H1 (cell line): Measurements from ENCODE around the gene SLC2A1. TPM values are rescaled to one million over a fixed set of nuclear protein-coding genes. Genes with fewer than 3 reads are reported as not detected.
A peak's percentile ranks its signal among the peaks of the same experiment; 100 is the strongest.

Experiments
- CTCF ChIA-PET: fragments of 300-600 bp; sonication (Branson Sonifier 250); formaldehyde crosslinking; loops from one replicate; lab custom pipeline; 2021; ENCODE audit not compliant: partially characterized antibody; lab: Charles Lee
- POLR2A ChIA-PET: fragments of 300-600 bp; sonication (Branson Sonifier 250); formaldehyde crosslinking; loops from one replicate; lab custom pipeline; 2021; ENCODE audit warnings: inconsistent platforms; ENCODE audit not compliant: partially characterized antibody; lab: Charles Lee
- DNase-seq, 2 experiments: peaks; one replicate each; pipeline versions ENCODE4 v3.0.0 to v3.0.0-alpha.2; 2010 to 2022; ENCODE audit warnings: low spot score in 2 of 2, low read depth in 1 of 2, mixed read lengths in 1 of 2
- FAIRE-seq: peaks from 2 replicates; lab custom pipeline; 2011; peaks lifted over from hg19 to GRCh38; lab: Jason Lieb, UNC
- H2AFZ ChIP-seq: 2 replicates; pipeline ENCODE4 v1.8.1; 2012; ENCODE audit warnings: low read length, inconsistent platforms
- H2AK5ac ChIP-seq: 2 replicates; pipeline ENCODE4 v1.6.1; 2013; ENCODE audit warnings: low read depth, low read length
- H2BK120ac ChIP-seq: replicated peaks from 2 replicates; pipeline ENCODE3; 2013; ENCODE audit warnings: low read depth, low read length, inconsistent platforms
- H2BK12ac ChIP-seq: 2 replicates; pipeline ENCODE4 v1.6.1; 2013; ENCODE audit warnings: low read depth, low read length
- H2BK15ac ChIP-seq: 2 replicates; pipeline ENCODE4 v1.6.1; 2013; ENCODE audit warnings: low read length
- H2BK20ac ChIP-seq: 2 replicates; pipeline ENCODE4 v1.6.1; 2013; ENCODE audit warnings: low read length
- H2BK5ac ChIP-seq: 2 replicates; pipeline ENCODE4 v1.6.1; 2013; ENCODE audit warnings: low read depth, low read length
- H3K14ac ChIP-seq: 2 replicates; pipeline ENCODE4 v1.6.1; 2013; ENCODE audit warnings: inconsistent platforms; ENCODE audit not compliant: insufficient read length
- H3K18ac ChIP-seq: 2 replicates; pipeline ENCODE4 v1.6.1; 2013; ENCODE audit warnings: low read length; ENCODE audit errors: extremely low read depth
- H3K23ac ChIP-seq: 2 replicates; pipeline ENCODE4 v1.6.1; 2013; ENCODE audit warnings: inconsistent platforms; ENCODE audit not compliant: insufficient read length
- H3K23me2 ChIP-seq: 2 replicates; pipeline ENCODE4 v1.6.1; 2013; ENCODE audit warnings: low read depth, low read length
- H3K27ac ChIP-seq: 2 replicates; pipeline ENCODE4 v1.6.1; 2011; ENCODE audit warnings: low read depth, low read length, inconsistent platforms
- H3K27me3 ChIP-seq, 4 experiments: replicated peaks in 1 of 4; 1 replicate in 1 of 4; 2 replicates in 3 of 4; pipeline versions ENCODE4 v1.6.1 to v1.8.1; 2011 to 2013; ENCODE audit warnings: low read length in 3 of 4, mild to moderate bottlenecking in 3 of 4, inconsistent platforms in 2 of 4, mixed read lengths in 2 of 4, moderate library complexity in 1 of 4; ENCODE audit not compliant: control insufficient read depth in 3 of 4, insufficient read depth in 3 of 4; ENCODE audit errors: extremely low read depth in 1 of 4
- H3K36me3 ChIP-seq, 4 experiments: 2 replicates each; pipeline versions ENCODE4 v1.6.1 to v1.8.1; 2011 to 2013; ENCODE audit warnings: mild to moderate bottlenecking in 4 of 4, low read length in 3 of 4, moderate library complexity in 2 of 4, control low read depth in 1 of 4, inconsistent platforms in 1 of 4; ENCODE audit not compliant: insufficient read depth in 4 of 4, control insufficient read depth in 2 of 4
- H3K4ac ChIP-seq: replicated peaks from 2 replicates; pipeline ENCODE3; 2013; ENCODE audit warnings: low read length, low read depth, mixed read lengths, inconsistent platforms; ENCODE audit not compliant: insufficient read length
- H3K4me1 ChIP-seq, 4 experiments: replicated peaks in 1 of 4; 1 replicate in 1 of 4; 2 replicates in 3 of 4; pipeline versions ENCODE4 v1.6.1 to v1.8.1; 2011 to 2013; ENCODE audit warnings: low read length in 3 of 4, inconsistent platforms in 2 of 4, mixed read lengths in 1 of 4; ENCODE audit not compliant: insufficient read depth in 4 of 4, control insufficient read depth in 3 of 4
- H3K4me2 ChIP-seq, 2 experiments: 2 replicates each; pipeline versions ENCODE4 v1.6.1 to v1.8.1; 2011 to 2013; ENCODE audit warnings: low read depth in 2 of 2, low read length in 2 of 2, control low read depth in 1 of 2, inconsistent platforms in 1 of 2, mild to moderate bottlenecking in 1 of 2; ENCODE audit not compliant: insufficient read depth in 1 of 2
- H3K4me3 ChIP-seq, 4 experiments: fragments of 200-600, 300-600 bp in 1 of 4; sonication (generic), shearing (Covaris generic), sonication (Bioruptor Twin) in 1 of 4; 2 replicates each; pipeline versions ENCODE4 v1.5.1 to v1.8.1; 2011 to 2016; ENCODE audit warnings: low read length in 4 of 4, low read depth in 3 of 4, control low read depth in 2 of 4, inconsistent platforms in 2 of 4, mild to moderate bottlenecking in 2 of 4, mixed read lengths in 1 of 4, moderate library complexity in 1 of 4; ENCODE audit not compliant: insufficient read depth in 2 of 4; ENCODE audit errors: extremely low read depth in 1 of 4
- H3K56ac ChIP-seq: replicated peaks from 2 replicates; pipeline ENCODE3; 2013; ENCODE audit warnings: low read depth, mild to moderate bottlenecking, mixed read lengths, low read length, inconsistent platforms; ENCODE audit not compliant: insufficient read length
- H3K79me1 ChIP-seq: 2 replicates; pipeline ENCODE4 v1.6.1; 2013; ENCODE audit warnings: low read depth, low read length, control low read depth
- H3K79me2 ChIP-seq, 2 experiments: 2 replicates each; pipeline versions ENCODE4 v1.6.1 to v1.8.1; 2012 to 2013; ENCODE audit warnings: low read length in 2 of 2, mild to moderate bottlenecking in 2 of 2, inconsistent platforms in 1 of 2; ENCODE audit not compliant: insufficient read depth in 2 of 2, control insufficient read depth in 1 of 2
- H3K9ac ChIP-seq, 4 experiments: replicated peaks in 1 of 4; 1 replicate in 1 of 4; 2 replicates in 3 of 4; pipeline versions ENCODE4 v1.6.1 to v1.8.1; 2011 to 2013; ENCODE audit warnings: low read depth in 3 of 4, low read length in 3 of 4, control low read depth in 2 of 4, mild to moderate bottlenecking in 2 of 4, moderate library complexity in 2 of 4, inconsistent platforms in 1 of 4; ENCODE audit errors: extremely low read depth in 1 of 4
- H3K9me3 ChIP-seq, 2 experiments: 2 replicates each; pipeline versions ENCODE4 v1.6.1 to v1.8.1; 2012 to 2013; ENCODE audit warnings: mild to moderate bottlenecking in 2 of 2, moderate library complexity in 2 of 2, control low read depth in 1 of 2, inconsistent platforms in 1 of 2, low read depth in 1 of 2, low read length in 1 of 2, mixed read lengths in 1 of 2; ENCODE audit not compliant: insufficient read depth in 2 of 2
- H4K20me1 ChIP-seq, 2 experiments: replicated peaks in 1 of 2; 2 replicates each; pipeline versions ENCODE3 to v1.8.1; 2011 to 2013; ENCODE audit warnings: inconsistent platforms in 2 of 2, low read length in 2 of 2, mild to moderate bottlenecking in 1 of 2; ENCODE audit not compliant: insufficient read depth in 2 of 2, control insufficient read depth in 1 of 2
- H4K5ac ChIP-seq: 2 replicates; pipeline ENCODE4 v1.6.1; 2013; ENCODE audit warnings: low read length, low read depth, mixed read lengths, inconsistent platforms; ENCODE audit not compliant: insufficient read length
- H4K8ac ChIP-seq: 2 replicates; pipeline ENCODE4 v1.8.0; 2013; ENCODE audit warnings: mild to moderate bottlenecking, moderate library complexity, low read length, inconsistent platforms; ENCODE audit not compliant: insufficient read depth; ENCODE audit errors: extremely low read depth
- H4K91ac ChIP-seq: replicated peaks from 2 replicates; pipeline ENCODE3; 2013; ENCODE audit warnings: low read length, mixed read lengths, inconsistent platforms; ENCODE audit not compliant: insufficient read length
- EZH2 ChIP-seq: fragments of 200-600 bp; sonication (generic); IDR thresholded peaks from 2 replicates; pipeline ENCODE4 v1.7.1; 2012; ENCODE audit warnings: low read depth, mild to moderate bottlenecking, moderate library complexity, low read length, inconsistent platforms; ENCODE audit not compliant: severe bottlenecking
- TAF1 ChIP-seq: IDR thresholded peaks from 2 replicates; pipeline ENCODE4 v1.6.1; 2011; ENCODE audit warnings: mild to moderate bottlenecking, low read depth, low read length
- WGBS, 2 experiments: shearing (Covaris generic) in 1 of 2; methylation state at CpG; one replicate each; pipeline versions ENCODE4 v1.1.6 to v1.1.7; 2013 to 2015; ENCODE audit warnings: low lambda C conversion rate in 2 of 2, mixed read lengths in 2 of 2, inconsistent platforms in 1 of 2, low coverage in 1 of 2, missing lambda C conversion rate in 1 of 2; ENCODE audit not compliant: insufficient replicate concordance in 2 of 2, insufficient coverage in 1 of 2, insufficient read length in 1 of 2; ENCODE audit errors: extremely low coverage in 1 of 2, missing lambda C conversion rate in 1 of 2; 5-methylcytosine and 5-hydroxymethylcytosine counted together
- polyA plus RNA-seq, 7 experiments: library from polyadenylated mRNA; depleted of rRNA in 3 of 7; stranded (reverse) in 5 of 7; unstranded in 2 of 7; fragments of >200 nt in 5 of 7; fragments of 200-250 nt in 2 of 7; gene quantifications; 1 replicate in 5 of 7; 2 replicates in 1 of 7; 4 replicates in 1 of 7; pipeline versions ENCODE4 v1.2.1 to v1.2.3, GENCODE V29; 2011 to 2013; ENCODE audit warnings: missing spikeins in 2 of 7, mixed read lengths in 2 of 7
- total RNA-seq: library from RNA; stranded (reverse); fragmentation: NEBNext Ultra II Directional; extraction: Animal tissue kit (Norgen Biotek cat#: 25700); gene quantifications from 2 replicates; pipeline ENCODE4 v1.2.1, GENCODE V29; 2021

The SLC2A1 gene
- total and polyA plus RNA-seq, 2 of the 8 experiments (the other 6 are each of a cell fraction or from before 2014, with no cell fraction given) = 230 to 308 TPM

DNA sequence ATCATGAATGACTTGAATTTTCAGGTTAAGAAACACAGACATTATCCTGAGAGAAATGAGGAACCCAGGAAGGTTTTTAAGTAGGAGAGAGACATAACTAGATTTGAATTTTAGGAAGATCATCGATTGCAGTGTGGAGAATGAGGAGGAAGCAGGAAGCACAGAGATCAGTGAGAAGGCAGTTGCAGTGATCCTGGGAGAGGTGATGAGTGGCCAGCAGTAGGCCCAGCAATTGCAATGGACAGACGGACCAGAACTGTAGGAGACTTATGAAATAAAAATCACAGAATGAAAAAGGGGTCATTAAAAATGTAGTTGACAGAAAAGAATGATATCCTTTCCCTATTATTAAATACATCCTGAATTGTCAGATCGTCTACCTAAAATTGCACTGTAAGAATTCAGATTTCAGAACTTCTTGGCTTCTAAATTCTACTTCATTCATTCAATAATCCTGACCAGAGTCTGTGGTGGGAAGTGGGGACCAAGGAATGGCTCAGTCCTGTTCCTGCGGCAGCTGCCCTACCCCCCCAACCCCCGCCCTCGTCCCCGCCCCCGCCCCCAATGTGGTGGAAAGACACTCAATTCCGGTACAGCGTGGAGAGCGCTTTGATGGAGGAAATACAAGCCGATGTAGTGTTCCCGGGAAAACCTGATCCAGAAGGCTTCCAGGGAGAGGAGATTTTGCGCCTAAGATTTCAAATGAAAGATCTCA lies 35.1 kb downstream of the SLC2A1 start:
- Histone ChIP-seq H3K4me3 (peak overlapping the region; percentile 54 to 74 (median 60); a peak in 7 of 8 replicates), H3K23me2 (peaks cover 7% of the 10 kb centered on the region; the same call in 1 of the 2 replicates), H3K4me1 (peaks cover 4 to 10% (median 7%) of the 10 kb centered on the region in 4 experiments; a peak in 6 of 7 replicates), H3K27me3 (no peaks in the 10 kb centered on the region), H4K91ac (peak overlapping the region; percentile 0), H3K9ac (peak overlapping the region in 2 of 4 experiments; percentile 7 to 52; a peak in 3 of 7 replicates), H3K56ac (no peak overlapping the region), H3K4me2 (peak overlapping the region; percentile 80 to 84), H2BK12ac (no peak overlapping the region; the same call in 1 of the 2 replicates), H4K5ac (no peak overlapping the region), H2BK5ac (peak overlapping the region; percentile 63; the same call in 1 of the 2 replicates), H3K9me3 (no peaks in the 10 kb centered on the region), H3K79me1 (no peaks in the 10 kb centered on the region), H3K18ac (no peak overlapping the region), H2BK15ac (0 out of 2 replicates have a peak overlapping the region, but pooled peaks have one; percentile 88), H2AFZ (0 out of 2 replicates have a peak overlapping the region, but pooled peaks have one; percentile 47), H3K23ac (no peak overlapping the region), H3K27ac (no peak overlapping the region), H2BK20ac (no peak overlapping the region), H2AK5ac (no peak overlapping the region), H3K36me3 (peaks cover 22 to 32% (median 30%) of the 10 kb centered on the region in 4 experiments), H3K4ac (no peak overlapping the region), H3K79me2 (no peaks in the 10 kb centered on the region), H4K8ac (no peak overlapping the region), H3K14ac (no peak overlapping the region), H4K20me1 (peaks cover 0 to 8% of the 10 kb centered on the region in 2 experiments), H2BK120ac (no peak overlapping the region)
- POLR2A ChIA-PET = interaction anchor here (0.8 to 7.2 kb wide), 14 partner anchors 8 to 151 kb away, joined by 3 to 40 read pairs (median 5); partner anchors contain the start of genes ERMAP and SLC2A1
- CTCF ChIA-PET = interaction anchor here (0.6 to 9.3 kb wide), 20 partner anchors 9 to 189 kb away, joined by 3 to 136 read pairs (median 4); no protein-coding TSS in a partner anchor
- FAIRE-seq = no peak
- WGBS, 2 experiments = 16% methylated on average over 14 of the region's 14 CpGs; no CpG with 5 or more reads in 1 of the 2 experiments
- DNase-seq = no peak
- TF ChIP-seq EZH2 (no peak), TAF1 (0 out of 2 replicates have a peak, but pooled peaks have one; percentile 36)
